ENCODE results near the gene ADM5. TPM values are rescaled to one million over a fixed set of nuclear protein-coding genes. Genes with fewer than 3 reads are reported as not detected.
A peak's percentile ranks its signal among the peaks of the same experiment; 100 is the strongest.

The ADM5 gene
- total RNA-seq, 1 donor from 2014 or later, result 2.1 TPM

DNA sequence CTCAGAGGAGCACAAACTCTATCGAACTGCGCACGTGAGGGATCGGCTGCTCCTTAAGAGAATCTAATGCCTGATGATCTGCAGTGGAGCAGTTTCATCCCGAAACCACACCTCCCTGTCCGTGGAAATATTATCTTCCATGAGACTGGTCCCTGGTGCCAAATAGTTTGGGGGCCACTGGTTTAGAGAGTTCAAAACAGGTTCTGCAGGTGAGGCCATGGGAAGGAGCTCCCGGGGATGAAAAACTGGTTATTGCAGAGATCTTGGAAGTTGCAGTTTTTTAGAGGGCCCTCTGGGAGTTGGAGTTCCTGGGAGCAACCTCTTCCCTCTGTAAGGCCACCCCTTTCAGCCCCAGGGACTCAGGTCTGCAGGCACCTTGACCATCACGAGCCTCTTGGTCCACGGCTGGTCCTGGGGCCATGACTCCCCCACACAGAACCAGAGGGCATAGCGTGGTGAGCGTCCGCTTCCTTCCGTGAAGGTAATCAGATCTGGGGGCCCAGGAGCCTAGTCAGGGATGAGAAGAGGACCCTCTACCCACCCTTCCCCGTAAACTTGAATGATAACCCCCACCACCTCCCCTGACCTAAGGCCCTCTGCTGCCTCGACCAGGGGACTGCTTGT is 28.9 kb upstream of the ADM5 start:
- Histone ChIP-seq H3K27me3 (ENCODE audit: low read depth) (no peaks in the 10 kb centered on the region), H3K36me3 (peaks cover 78% of the 10 kb centered on the region), H3K9me3 (no peaks in the 10 kb centered on the region), H3K4me3 (no peak overlapping the region), H3K4me1 (peaks cover 12% of the 10 kb centered on the region), H3K27ac (no peak overlapping the region)
- ATAC-seq, result no peak
- no peak for TF ChIP-seq CTCF (IDR thresholded peaks at IDR 0.05)
- no peak for DNase-seq
- intact Hi-C loops (cut with DNase I), result no loop called here

DNA sequence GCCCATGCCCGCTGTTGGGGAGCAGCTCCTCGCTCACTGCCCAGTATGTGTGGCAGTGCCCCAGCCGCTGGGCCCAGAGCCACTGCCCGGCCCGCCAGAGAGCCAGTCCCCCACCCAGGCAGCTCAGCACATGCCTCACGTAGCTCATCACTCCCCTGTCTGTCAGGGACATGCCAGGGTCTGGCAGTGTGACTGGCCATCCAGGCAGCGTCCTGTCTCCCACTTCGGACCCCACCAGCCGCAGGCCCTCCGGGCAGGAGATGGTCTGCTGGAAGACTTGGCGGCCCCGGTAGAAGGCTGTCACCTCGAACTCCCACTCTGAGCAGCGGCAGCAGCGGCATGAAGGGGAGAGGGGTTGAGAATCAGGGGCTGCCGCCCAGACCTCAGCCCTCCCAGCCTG is 27.4 kb upstream of the ADM5 start:
- Histone ChIP-seq H3K9me3 (no peaks in the 10 kb centered on the region), H3K27ac (no peak overlapping the region), H3K4me1 (peaks cover 23% of the 10 kb centered on the region), H3K4me3 (no peak overlapping the region), H3K36me3 (peaks cover 62% of the 10 kb centered on the region), H3K27me3 (ENCODE audit: low read depth) (no peaks in the 10 kb centered on the region)
- ATAC-seq (no peak), DNase-seq (no peak)
- intact Hi-C loops (cut with DNase I), result no loop called here
- TF ChIP-seq CTCF (IDR thresholded peaks at IDR 0.05), result no peak

DNA sequence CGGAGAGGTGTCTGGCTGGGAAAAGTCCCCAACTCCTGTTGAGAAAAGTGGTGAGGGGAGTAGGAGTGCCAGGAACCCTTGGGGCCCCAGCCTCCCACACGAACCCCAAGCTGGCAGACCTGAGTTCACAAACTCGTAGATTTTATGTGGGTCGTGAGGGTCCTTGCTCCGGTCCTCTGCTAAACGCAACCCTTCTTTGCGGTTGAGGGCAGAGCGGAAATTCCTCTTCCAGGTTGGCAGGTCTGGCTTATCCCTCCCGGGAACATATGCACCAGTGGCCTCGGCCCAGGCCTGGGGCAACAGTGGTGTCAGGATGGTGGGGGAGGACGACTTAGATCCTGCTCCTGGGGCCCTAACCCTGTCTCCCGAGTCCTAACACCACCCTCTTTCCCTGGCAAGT is 26.2 kb upstream of the ADM5 start:
- no peak overlapping the region for H3K4me3 ChIP-seq

GRCh38 chr19:49664171-49665035 is 25.0 kb upstream of the ADM5 start:
- peak; percentile 89 to 91 for ATAC-seq

More for the DNA sequence above, 26.2 kb upstream of the ADM5 start:
- TF ChIP-seq CTCF (IDR thresholded peaks at IDR 0.05), result no peak
- Histone ChIP-seq H3K36me3 (peaks cover 50% of the 10 kb centered on the region), H3K4me1 (peaks cover 23% of the 10 kb centered on the region), H3K27me3 (ENCODE audit: low read depth) (no peaks in the 10 kb centered on the region), H3K9me3 (no peaks in the 10 kb centered on the region), H3K27ac (no peak overlapping the region)
- DNase-seq (no peak), ATAC-seq (no peak)
- intact Hi-C loops (cut with DNase I), result no loop called here

DNA sequence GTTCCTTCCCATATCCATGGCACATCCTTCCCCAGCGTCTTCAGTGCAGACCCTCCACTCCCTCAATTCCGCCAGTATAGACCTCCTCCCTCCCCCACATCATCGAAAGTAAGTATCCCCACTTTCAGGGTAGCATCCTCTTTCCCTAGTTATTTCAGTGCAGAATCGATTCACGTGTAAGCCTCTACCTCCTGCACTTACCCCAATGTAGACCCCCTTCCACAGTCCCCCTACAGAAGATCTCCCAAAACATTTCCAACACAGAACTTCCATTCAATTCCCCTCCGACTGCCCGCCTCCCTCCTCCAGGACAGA is 24.4 kb upstream of the ADM5 start:
- Histone ChIP-seq H3K27me3 (ENCODE audit: low read depth) (no peaks in the 10 kb centered on the region), H3K9me3 (no peaks in the 10 kb centered on the region), H3K4me1 (peaks cover 23% of the 10 kb centered on the region), H3K36me3 (peaks cover 33% of the 10 kb centered on the region), H3K27ac (peak overlapping the region; percentile 89), H3K4me3 (peak overlapping the region; percentile 99)
- ATAC-seq, result peak in 1 of 2 donors; percentile 0
- intact Hi-C loops (cut with DNase I), result no loop called here
- no peak for DNase-seq
- no peak for TF ChIP-seq CTCF (IDR thresholded peaks at IDR 0.05)

More at GRCh38 chr19:49664171-49665035, 25.0 kb upstream of the ADM5 start:
- Histone ChIP-seq H3K27ac (peak overlapping the region; percentile 89), H3K27me3 (ENCODE audit: low read depth) (no peaks in the 10 kb centered on the region), H3K4me1 (peaks cover 23% of the 10 kb centered on the region), H3K4me3 (peak overlapping the region; percentile 99), H3K9me3 (no peaks in the 10 kb centered on the region), H3K36me3 (peaks cover 38% of the 10 kb centered on the region)
- peak; percentile 29 for TF ChIP-seq CTCF (IDR thresholded peaks at IDR 0.05)
- peak; percentile 93 for DNase-seq
- intact Hi-C loops (cut with DNase I), result no loop called here
